Nephron (organoid): ENCODE measurements around the gene FILIP1.

ENCODE experiments used
- H3K27ac Mint-ChIP-seq, 3 experiments: 2 replicates each; pipeline ENCODE4 v1.8.0; 2020; ENCODE audit warnings: mixed read lengths in 3 of 3, mild to moderate bottlenecking in 2 of 3, moderate library complexity in 1 of 3
- H3K27me3 Mint-ChIP-seq: 2 replicates; pipeline ENCODE4 v1.8.0; 2021; ENCODE audit warnings: low read depth, mild to moderate bottlenecking, moderate library complexity, mixed read lengths
- H3K36me3 Mint-ChIP-seq: 2 replicates; pipeline ENCODE4 v1.8.0; 2020; ENCODE audit warnings: low read depth, mixed read lengths
- H3K4me1 Mint-ChIP-seq: 2 replicates; pipeline ENCODE4 v1.8.0; 2020; ENCODE audit warnings: mixed read lengths
- H3K4me3 Mint-ChIP-seq, 3 experiments: 2 replicates each; pipeline ENCODE4 v1.8.0; 2020; ENCODE audit warnings: mild to moderate bottlenecking in 3 of 3, mixed read lengths in 3 of 3, moderate library complexity in 2 of 3
- H3K9me3 Mint-ChIP-seq: 2 replicates; pipeline ENCODE4 v1.8.0; 2020; ENCODE audit warnings: mixed read lengths
- CTCF ChIP-seq, 3 experiments: fragments of 200-600 bp; sonication (generic); IDR thresholded peaks; one replicate each; pipeline ENCODE4 v1.5.0; 2021; ENCODE audit warnings: antibody characterized with exemption in 3 of 3; ENCODE audit not compliant: unreplicated experiment in 3 of 3

FILIP1 gene

GRCh38 chr6:75378101-75378500, 115.5 kb downstream of the FILIP1 start:
- Mint-ChIP-seq H3K27ac (no peak overlapping the region), H3K4me3 (no peak overlapping the region), H3K36me3 (no peaks in the 10 kb centered on the region), H3K27me3 (no peaks in the 10 kb centered on the region), H3K4me1 (peaks cover 40% of the 10 kb centered on the region), H3K9me3 (no peaks in the 10 kb centered on the region)
- TF ChIP-seq CTCF (IDR thresholded peaks at IDR 0.05; ENCODE audit: unreplicated experiment in 3 of 3): no peak

DNA sequence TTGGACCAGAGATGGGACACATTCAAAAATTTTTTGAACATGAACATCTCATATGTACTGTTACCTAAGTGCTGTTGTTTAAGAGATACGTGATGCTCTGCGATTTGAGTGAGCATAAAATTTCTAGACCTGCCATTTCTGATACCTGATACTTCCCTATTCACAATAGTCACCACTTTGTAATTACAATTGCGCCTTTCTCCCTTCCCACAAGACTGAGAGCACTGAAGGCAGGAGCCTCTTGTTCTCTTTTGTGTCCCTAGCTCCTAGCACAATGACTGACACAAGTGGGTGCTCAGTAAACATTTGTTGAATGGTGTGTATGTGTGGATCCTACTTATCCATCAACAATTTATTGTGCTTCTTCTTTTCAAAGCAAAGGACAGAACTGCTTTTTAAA, 116.2 kb downstream of the FILIP1 start:
- no peak overlapping the region for H3K4me3 Mint-ChIP-seq

DNA sequence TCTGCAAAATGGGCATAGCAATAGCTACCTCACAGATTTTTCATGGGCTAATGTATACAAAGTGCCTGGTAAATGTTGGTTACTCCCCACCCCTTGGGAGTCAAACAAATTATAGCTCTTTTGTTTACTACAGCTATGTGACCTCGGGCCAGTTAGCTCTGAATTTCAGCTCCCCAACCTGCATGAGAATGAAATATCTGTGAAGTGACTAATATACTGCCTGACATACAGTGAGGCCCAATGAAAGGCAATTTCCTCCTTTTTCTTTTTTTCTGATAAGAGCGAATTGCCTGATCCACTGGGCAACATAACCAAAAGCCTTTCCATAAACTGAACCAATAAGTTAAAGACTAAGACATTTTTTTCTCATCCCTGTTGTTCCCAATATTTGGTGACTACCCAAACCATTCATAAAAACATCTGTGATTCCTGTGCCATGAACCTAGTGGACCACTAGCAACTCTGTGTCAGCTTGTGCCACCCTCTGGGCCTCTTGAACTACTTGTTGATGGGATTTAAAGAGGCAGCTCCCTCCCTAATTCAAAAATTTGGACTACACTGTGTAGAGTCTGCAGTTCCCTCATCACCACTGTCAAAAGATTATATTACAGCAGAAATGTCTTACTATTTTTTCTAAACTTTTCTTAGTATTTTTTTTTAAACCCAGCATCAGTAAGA, 117.1 kb downstream of the FILIP1 start:
- H3K4me3 Mint-ChIP-seq: no peak overlapping the region
- no peak for TF ChIP-seq CTCF (IDR thresholded peaks at IDR 0.05; ENCODE audit: unreplicated experiment in 3 of 3)
- no peaks in the 10 kb centered on the region for H3K27me3 Mint-ChIP-seq
- H3K36me3 Mint-ChIP-seq: no peaks in the 10 kb centered on the region
- peak overlapping the region in 2 of 3 experiments; percentile 41 to 57 for H3K27ac Mint-ChIP-seq
- H3K4me1 Mint-ChIP-seq: peaks cover 24% of the 10 kb centered on the region
- no peaks in the 10 kb centered on the region for H3K9me3 Mint-ChIP-seq

More for the DNA sequence above, 116.2 kb downstream of the FILIP1 start:
- Mint-ChIP-seq H3K36me3 (no peaks in the 10 kb centered on the region), H3K27ac (no peak overlapping the region), H3K27me3 (no peaks in the 10 kb centered on the region), H3K4me1 (peaks cover 33% of the 10 kb centered on the region), H3K9me3 (no peaks in the 10 kb centered on the region)
- no peak for TF ChIP-seq CTCF (IDR thresholded peaks at IDR 0.05; ENCODE audit: unreplicated experiment in 3 of 3)

DNA sequence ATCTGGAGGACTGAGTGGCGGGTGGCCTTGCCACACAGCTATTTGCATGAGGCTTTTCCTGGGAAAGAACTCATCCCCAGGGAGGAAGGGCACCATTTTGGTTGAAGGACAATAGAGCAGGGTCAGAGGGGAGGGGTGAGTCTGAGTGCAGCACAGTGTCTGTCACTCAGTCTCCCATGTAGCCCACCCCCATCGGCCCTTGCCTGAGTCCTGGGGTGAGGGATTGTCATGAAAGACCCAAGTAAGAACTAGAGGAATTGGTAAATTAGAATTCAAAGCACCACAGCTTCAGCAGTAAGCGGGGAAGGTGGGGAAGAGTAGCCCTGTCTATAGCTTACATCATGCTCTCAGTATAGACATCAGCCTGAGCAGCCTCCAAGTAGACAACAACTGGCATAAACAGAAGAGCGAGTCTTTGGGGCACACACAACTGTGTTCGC, 118.6 kb downstream of the FILIP1 start:
- no peak for TF ChIP-seq CTCF (IDR thresholded peaks at IDR 0.05; ENCODE audit: unreplicated experiment in 3 of 3)
- Mint-ChIP-seq H3K36me3 (no peaks in the 10 kb centered on the region), H3K9me3 (no peaks in the 10 kb centered on the region), H3K27ac (peak overlapping the region in 1 of 3 experiments; percentile 32), H3K4me3 (peak overlapping the region in 1 of 3 experiments; percentile 23), H3K4me1 (peaks cover 26% of the 10 kb centered on the region), H3K27me3 (no peaks in the 10 kb centered on the region)

DNA sequence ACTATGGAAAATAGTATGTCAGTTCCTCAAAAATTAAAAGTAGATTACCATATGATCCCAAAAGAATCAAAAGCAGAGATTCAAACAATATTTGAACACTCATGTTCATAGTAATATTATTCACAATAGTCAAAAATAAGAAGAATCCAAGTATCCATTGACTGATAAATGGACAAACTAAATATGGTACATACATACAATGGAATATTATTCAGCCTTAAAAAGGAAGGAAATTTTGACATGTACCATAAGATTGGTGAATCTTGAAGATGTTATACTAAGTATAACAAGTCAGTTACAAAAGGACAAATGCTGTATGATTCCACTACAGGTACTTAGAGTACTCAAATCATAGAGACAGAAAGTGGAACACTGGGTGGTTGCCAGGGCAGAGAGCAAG, 120.7 kb downstream of the FILIP1 start:
- H3K36me3 Mint-ChIP-seq: no peaks in the 10 kb centered on the region
- H3K4me3 Mint-ChIP-seq: no peak overlapping the region
- no peaks in the 10 kb centered on the region for H3K9me3 Mint-ChIP-seq
- H3K27me3 Mint-ChIP-seq: no peaks in the 10 kb centered on the region
- no peak overlapping the region for H3K27ac Mint-ChIP-seq
- no peak for TF ChIP-seq CTCF (IDR thresholded peaks at IDR 0.05; ENCODE audit: unreplicated experiment in 3 of 3)
- peaks cover 43% of the 10 kb centered on the region for H3K4me1 Mint-ChIP-seq

DNA sequence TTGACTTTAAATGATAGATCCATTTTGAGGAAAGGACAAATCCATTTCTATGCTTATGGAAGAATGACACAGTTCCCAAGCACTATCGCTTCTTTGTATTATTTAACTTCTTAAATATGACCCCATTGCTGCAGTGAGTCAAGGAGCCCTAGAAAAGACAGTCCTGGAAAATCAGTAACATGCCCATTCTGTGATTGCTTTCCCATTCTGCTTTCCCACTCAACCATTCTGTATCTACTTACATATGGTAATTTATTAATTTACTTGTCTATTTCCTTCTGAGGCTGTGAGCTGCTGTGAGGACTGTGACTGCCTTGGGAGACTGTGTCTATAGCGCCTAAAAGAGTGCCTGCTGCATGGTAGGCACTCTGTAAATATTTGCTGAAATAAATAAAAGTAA, 123.6 kb downstream of the FILIP1 start:
- no peaks in the 10 kb centered on the region for H3K27me3 Mint-ChIP-seq
- H3K4me3 Mint-ChIP-seq: no peak overlapping the region
- H3K36me3 Mint-ChIP-seq: no peaks in the 10 kb centered on the region
- no peaks in the 10 kb centered on the region for H3K9me3 Mint-ChIP-seq
- peaks cover 35% of the 10 kb centered on the region for H3K4me1 Mint-ChIP-seq
- TF ChIP-seq CTCF (IDR thresholded peaks at IDR 0.05; ENCODE audit: unreplicated experiment in 3 of 3): no peak
- peak overlapping the region in 2 of 3 experiments; percentile 23 to 27 for H3K27ac Mint-ChIP-seq
